DND-41 (cell line): Measurements from ENCODE around the gene PIGB.
A peak's percentile ranks its signal among the peaks of the same experiment; 100 is the strongest.
"Not testable (repeated sequence)": the region's sequence is repeated elsewhere in the genome, so short reads cannot be mapped to it uniquely, and the experiment has no call there.

Experiments
- ATAC-seq: fragments of 200-7000 bp; cut with Tn5 transposase; 3 replicates; pipeline ENCODE4 v1.9.1; 2021; ENCODE audit warnings: low read depth; ENCODE audit not compliant: insufficient read depth
- DNase-seq: peaks from one replicate; pipeline ENCODE4 v3.0.0-alpha.2; 2020
- H2AFZ ChIP-seq: 2 replicates; pipeline ENCODE4 v1.6.0; 2012; ENCODE audit warnings: low read depth, low read length
- H3K27ac ChIP-seq: 2 replicates; pipeline ENCODE4 v1.5.1; 2012; ENCODE audit warnings: low read length, inconsistent platforms
- H3K27me3 ChIP-seq: fragments of 200-600 bp; sonication (generic); 2 replicates; pipeline ENCODE4 v1.6.0; 2012; ENCODE audit warnings: low read length, mild to moderate bottlenecking, inconsistent platforms; ENCODE audit not compliant: insufficient read depth, poor library complexity
- H3K36me3 ChIP-seq: 2 replicates; pipeline ENCODE4 v1.5.1; 2012; ENCODE audit warnings: low read length, inconsistent platforms; ENCODE audit not compliant: insufficient read depth
- H3K4me1 ChIP-seq: 2 replicates; pipeline ENCODE4 v1.5.1; 2012; ENCODE audit warnings: mild to moderate bottlenecking, low read length; ENCODE audit not compliant: insufficient read depth
- H3K4me2 ChIP-seq: 2 replicates; pipeline ENCODE4 v1.6.0; 2012; ENCODE audit warnings: mild to moderate bottlenecking, moderate library complexity, low read length, inconsistent platforms; ENCODE audit not compliant: insufficient read depth
- H3K4me3 ChIP-seq, 2 experiments: fragments of 200-600 bp in 1 of 2; shearing (Covaris generic) in 1 of 2; 2 replicates each; pipeline ENCODE4 v1.5.1; 2012 to 2016; ENCODE audit warnings: inconsistent platforms in 2 of 2, low read length in 2 of 2, mild to moderate bottlenecking in 2 of 2, low read depth in 1 of 2, moderate library complexity in 1 of 2
- H3K79me2 ChIP-seq: 2 replicates; pipeline ENCODE4 v1.6.0; 2012; ENCODE audit warnings: low read length, inconsistent platforms; ENCODE audit not compliant: insufficient read depth
- H3K9ac ChIP-seq: 2 replicates; pipeline ENCODE4 v1.6.0; 2012; ENCODE audit warnings: low read depth, mild to moderate bottlenecking, inconsistent platforms, low read length, moderate library complexity
- H3K9me3 ChIP-seq: 2 replicates; pipeline ENCODE4 v1.5.1; 2012; ENCODE audit warnings: low read length, moderate library complexity, mild to moderate bottlenecking, inconsistent platforms; ENCODE audit not compliant: insufficient read depth, severe bottlenecking
- H4K20me1 ChIP-seq: 2 replicates; pipeline ENCODE4 v1.6.0; 2012; ENCODE audit warnings: low read length; ENCODE audit not compliant: insufficient read depth
- EZH2 ChIP-seq: IDR thresholded peaks from 3 replicates; pipeline ENCODE4 v1.6.1; 2012; ENCODE audit warnings: borderline replicate concordance, low read depth, mild to moderate bottlenecking, moderate library complexity, low read length, inconsistent platforms; ENCODE audit not compliant: severe bottlenecking
- TF ChIP-seq, protein P1 (sequence below): IDR thresholded peaks from 2 replicates; pipeline ENCODE4 v1.5.1; 2012; ENCODE audit warnings: borderline replicate concordance, low read length, moderate library complexity, mild to moderate bottlenecking; ENCODE audit not compliant: poor library complexity, severe bottlenecking; ENCODE audit errors: extremely low read depth

Gene PIGB

DNA sequence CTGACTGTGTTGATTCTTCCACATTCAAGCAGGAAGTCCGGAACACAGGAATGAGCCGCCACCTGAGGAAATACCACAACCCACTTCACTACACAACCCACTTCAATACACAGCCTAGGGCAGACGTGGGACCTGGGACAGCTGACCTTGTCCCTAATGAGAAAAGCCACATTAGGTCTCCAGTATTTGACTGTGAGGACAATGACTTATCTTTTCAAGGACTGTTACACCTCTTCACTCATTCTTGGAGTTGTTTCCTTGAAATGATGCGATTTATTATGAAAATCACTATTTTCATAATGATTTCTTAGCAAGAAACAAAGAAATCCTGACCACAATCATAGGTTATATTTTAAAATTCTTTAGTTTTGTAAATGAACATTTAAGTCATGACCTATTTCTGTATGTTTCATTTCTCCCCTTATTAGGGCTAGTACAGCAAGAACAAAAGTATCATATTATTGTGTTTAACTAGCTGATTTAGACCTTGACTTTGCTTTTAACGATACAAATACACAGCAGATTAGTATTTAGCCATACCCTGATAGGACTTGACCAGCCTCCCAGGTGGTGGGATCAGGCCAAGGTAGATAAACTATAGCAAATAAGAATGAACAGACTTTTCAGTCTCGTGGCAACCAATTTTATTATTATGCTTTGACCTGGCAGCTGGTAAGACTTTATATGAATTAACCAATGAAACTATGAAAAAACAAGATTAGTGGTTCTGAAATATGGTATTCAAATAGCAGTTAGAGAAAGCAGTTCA is 35.5 kb upstream of the PIGB start:
- TF ChIP-seq, protein P1, sequence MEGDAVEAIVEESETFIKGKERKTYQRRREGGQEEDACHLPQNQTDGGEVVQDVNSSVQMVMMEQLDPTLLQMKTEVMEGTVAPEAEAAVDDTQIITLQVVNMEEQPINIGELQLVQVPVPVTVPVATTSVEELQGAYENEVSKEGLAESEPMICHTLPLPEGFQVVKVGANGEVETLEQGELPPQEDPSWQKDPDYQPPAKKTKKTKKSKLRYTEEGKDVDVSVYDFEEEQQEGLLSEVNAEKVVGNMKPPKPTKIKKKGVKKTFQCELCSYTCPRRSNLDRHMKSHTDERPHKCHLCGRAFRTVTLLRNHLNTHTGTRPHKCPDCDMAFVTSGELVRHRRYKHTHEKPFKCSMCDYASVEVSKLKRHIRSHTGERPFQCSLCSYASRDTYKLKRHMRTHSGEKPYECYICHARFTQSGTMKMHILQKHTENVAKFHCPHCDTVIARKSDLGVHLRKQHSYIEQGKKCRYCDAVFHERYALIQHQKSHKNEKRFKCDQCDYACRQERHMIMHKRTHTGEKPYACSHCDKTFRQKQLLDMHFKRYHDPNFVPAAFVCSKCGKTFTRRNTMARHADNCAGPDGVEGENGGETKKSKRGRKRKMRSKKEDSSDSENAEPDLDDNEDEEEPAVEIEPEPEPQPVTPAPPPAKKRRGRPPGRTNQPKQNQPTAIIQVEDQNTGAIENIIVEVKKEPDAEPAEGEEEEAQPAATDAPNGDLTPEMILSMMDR, result no peak
- no peak for TF ChIP-seq EZH2

DNA sequence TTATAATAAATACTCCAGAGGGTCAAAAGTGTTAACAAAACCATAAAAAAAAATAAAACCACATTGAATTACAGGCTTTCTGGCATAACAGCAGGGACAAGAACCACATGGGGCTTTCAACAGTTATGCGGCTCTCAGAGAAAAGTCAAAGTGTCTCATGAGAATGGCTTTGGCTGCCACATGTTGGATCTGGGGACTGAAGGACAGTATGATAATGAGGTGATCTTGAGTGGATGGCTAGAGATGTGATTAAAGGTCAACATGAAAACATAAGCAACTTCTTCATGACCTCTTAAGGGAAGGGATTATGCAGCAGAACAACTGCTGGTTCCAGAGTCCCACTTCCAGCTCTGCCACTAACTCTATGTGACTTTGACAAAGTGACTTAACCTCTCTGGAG is 34.6 kb upstream of the PIGB start:
- Histone ChIP-seq H3K4me2 (no peak overlapping the region), H3K9ac (no peak overlapping the region), H2AFZ (no peak overlapping the region), H3K79me2 (no peaks in the 10 kb centered on the region), H4K20me1 (no peaks in the 10 kb centered on the region), H3K27ac (no peak overlapping the region), H3K36me3 (no peaks in the 10 kb centered on the region), H3K4me3 (no peak overlapping the region), H3K27me3 (no peaks in the 10 kb centered on the region), H3K9me3 (no peaks in the 10 kb centered on the region), H3K4me1 (peaks cover 12% of the 10 kb centered on the region)
- DNase-seq (no peak), ATAC-seq (no peak)
- TF ChIP-seq, protein P1, result no peak
- TF ChIP-seq EZH2, result no peak

More for the DNA sequence above, 35.5 kb upstream of the PIGB start:
- H4K20me1 ChIP-seq, result no peaks in the 10 kb centered on the region
- no peaks in the 10 kb centered on the region for H3K27me3 ChIP-seq
- no peak for ATAC-seq
- no peaks in the 10 kb centered on the region for H3K79me2 ChIP-seq
- H3K27ac ChIP-seq, result no peak overlapping the region
- no peak overlapping the region for H3K4me2 ChIP-seq
- no peak overlapping the region for H3K9ac ChIP-seq
- H2AFZ ChIP-seq, result no peak overlapping the region
- H3K4me3 ChIP-seq, result no peak overlapping the region
- DNase-seq, result no peak
- H3K4me1 ChIP-seq, result 0 out of 2 replicates have a peak, but pooled peaks cover 4% of the 10 kb centered on the region
- H3K36me3 ChIP-seq, result no peaks in the 10 kb centered on the region
- H3K9me3 ChIP-seq, result no peaks in the 10 kb centered on the region

DNA sequence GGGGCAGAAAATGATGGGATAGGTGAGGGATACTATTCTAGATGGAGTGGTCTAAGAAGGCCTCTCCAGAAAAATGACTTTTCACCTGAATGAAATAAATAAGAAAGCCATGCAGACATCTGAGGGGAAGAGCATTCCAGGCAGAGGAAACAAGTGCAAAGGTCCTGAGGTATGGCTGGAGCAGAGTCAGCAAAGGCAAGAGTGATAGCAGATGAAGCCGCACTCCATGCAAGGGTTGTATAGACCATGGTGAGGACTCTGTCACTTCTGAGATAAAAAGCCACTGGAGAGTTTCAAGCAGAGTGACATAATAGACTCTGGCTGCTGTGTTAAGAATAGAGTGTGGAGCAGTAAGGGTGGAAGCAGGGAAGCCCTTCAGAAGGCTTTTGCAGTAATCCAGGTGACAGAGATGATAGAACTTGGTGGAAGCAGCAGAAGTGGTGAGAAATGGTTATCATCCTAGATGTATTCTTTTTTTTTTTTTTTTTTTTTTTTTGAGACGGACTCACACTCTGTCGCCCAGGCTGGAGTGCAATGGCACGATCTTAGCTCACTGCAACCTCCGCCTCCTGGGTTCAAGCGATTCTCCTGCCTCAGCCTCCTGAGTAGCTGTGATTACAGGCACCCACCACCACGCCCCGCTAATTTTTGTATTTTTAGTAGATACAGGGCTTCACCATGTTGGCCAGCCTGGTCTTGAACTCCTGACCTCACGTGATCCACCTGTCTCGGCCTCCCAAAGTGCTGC is 32.4 kb upstream of the PIGB start:
- H4K20me1 ChIP-seq, H3K9ac ChIP-seq, H3K36me3 ChIP-seq, H3K9me3 ChIP-seq, ATAC-seq, DNase-seq, H3K4me2 ChIP-seq, H3K27ac ChIP-seq, H2AFZ ChIP-seq, H3K27me3 ChIP-seq, H3K79me2 ChIP-seq, H3K4me3 ChIP-seq: not testable (repeated sequence)
- peaks cover 16% of the 10 kb centered on the region for H3K4me1 ChIP-seq

DNA sequence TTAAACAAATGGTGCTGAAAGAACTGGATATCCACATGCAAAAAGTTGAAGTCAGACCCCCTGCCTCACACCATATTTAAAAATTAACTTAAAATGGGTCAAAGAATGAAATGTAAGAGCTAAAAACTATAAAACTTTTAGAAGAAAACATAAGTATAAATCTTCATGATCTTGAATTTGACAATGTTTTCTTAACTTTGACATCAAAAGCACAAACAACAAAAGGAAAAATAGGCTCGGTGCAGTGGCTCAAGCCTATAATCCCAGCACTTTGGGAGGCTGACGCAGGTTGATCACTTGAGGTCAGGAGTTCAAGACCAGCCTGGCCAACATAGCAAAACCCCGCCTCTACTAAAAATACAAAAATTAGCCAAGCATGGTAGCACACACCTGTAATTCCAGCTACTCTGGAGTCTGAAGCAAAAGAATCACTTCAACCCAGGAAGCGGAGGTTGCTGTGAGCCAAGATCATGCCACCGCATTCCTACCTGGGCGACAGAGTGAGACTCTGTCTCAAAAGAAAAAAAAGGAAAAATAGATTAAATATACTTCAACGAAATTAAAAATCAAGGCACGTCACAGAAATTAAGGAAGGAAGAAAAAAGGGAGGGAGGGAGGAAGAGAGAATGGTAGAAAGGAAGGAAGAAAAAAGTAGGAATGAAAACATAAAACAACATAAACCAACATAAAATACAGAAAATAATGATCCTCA is 30.9 kb upstream of the PIGB start:
- Histone ChIP-seq H3K9me3 (no peaks in the 10 kb centered on the region), H3K27me3 (no peaks in the 10 kb centered on the region), H3K4me2 (peak overlapping the region; percentile 96), H3K27ac (no peak overlapping the region), H2AFZ (no peak overlapping the region), H3K9ac (no peak overlapping the region), H3K36me3 (no peaks in the 10 kb centered on the region), H4K20me1 (no peaks in the 10 kb centered on the region), H3K4me1 (peaks cover 16% of the 10 kb centered on the region), H3K4me3 (no peak overlapping the region), H3K79me2 (no peaks in the 10 kb centered on the region)
- TF ChIP-seq EZH2, result no peak
- TF ChIP-seq, protein P1, result no peak
- ATAC-seq, result no peak
- no peak for DNase-seq
